ENCODE measurements around the gene CLRN3.

Gene CLRN3

GRCh38 chr10:127836176-127836575 lies 56.6 kb downstream of the CLRN3 start:
- DNase-seq = no peak

- no peak for DNase-seq
These were observed 58.0 kb downstream of the CLRN3 start for GRCh38 chr10:127834791-127835190.

DNA sequence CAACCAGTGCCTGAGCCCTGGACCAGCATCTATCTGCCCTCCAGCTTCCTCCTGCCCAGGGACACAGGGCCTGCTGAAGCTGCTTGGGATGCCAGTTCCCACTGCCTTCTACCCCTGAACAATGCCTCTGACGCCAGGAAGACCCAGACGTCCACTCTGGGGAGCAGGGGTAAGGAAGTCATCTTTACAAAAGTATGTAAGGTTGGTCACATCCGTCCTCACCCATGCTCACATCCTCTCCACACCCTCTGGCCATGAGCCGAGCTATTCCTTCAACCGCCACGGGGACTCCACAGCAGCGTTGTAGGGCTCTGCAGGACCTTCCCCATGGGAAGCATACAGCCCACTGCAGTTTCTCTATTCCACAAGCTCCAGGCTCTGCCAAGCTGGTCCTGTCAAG lies 58.5 kb downstream of the CLRN3 start:
- no peak for DNase-seq

DNA sequence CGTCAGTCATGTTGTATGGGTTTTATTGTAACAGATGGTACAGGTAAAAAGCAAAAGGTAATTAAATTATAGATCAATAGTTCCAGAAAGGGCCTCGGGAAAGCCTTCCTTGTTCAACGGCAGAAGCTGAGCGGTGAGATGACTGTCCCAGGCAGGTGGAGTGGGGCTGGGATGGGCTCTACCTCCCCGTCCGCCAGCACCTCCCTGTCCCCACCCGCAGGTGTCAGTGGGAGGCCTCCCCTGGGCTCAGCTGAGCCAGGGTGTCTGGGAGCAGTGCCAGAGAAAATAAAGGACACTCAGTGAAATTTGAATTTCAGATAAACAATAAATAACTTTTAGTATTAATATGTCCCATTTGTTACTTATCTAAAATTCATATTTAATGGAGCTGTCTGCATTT lies 58.9 kb downstream of the CLRN3 start:
- no peak for DNase-seq

DNA sequence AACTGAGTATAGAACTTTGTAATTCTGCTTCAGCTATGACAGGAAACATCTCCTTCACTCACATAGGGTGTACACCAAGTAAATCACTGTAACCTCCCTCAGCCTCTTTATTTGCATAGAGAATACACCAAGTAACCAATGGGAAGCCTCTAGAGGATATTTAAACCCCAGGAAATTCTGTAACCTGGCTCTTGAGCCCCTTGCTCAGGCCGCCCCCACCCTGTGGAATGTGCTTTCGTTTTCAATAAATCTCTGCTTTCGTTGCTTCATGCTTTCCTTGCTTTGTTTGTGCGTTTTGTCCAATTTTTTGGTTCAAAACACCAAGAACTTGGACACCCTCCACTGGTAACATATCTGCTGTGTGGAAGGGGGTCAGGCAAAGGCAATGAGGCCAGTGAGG lies 60.2 kb downstream of the CLRN3 start:
- no peak for DNase-seq

- DNase-seq = no peak
These were observed 62.3 kb downstream of the CLRN3 start for GRCh38 chr10:127830414-127830813.
